HG03139 (cell line): ENCODE data around the gene PRLHR.

Experiments
- ATAC-seq: cut with Tn5 transposase; IDR thresholded peaks from one replicate; pipeline ENCODE4 v1.9.1; 2021; ENCODE audit not compliant: unreplicated experiment

Gene PRLHR

GRCh38 chr10:118587881-118588651, 7.4 kb downstream of the PRLHR start:
- no peak for ATAC-seq

DNA sequence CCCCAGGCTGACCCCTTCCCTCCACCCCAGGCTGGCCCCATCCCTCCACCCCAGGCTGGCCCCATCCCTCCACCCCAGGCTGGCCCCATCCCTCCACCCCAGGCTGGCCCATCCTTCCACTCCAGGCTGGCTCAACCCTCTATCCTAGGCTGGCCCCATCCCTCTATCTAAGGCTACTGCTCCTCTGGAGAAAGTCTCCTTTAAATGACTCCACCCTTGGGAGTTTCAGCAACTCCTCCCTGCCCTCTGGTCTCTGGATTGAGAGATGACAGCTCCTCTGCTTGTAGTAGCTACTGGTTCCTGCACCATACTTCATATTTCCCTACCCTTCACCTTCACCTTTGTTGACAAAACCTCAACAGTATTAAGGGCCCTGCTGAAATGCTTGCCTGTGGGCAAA, 8.5 kb downstream of the PRLHR start:
- ATAC-seq, result no peak

DNA sequence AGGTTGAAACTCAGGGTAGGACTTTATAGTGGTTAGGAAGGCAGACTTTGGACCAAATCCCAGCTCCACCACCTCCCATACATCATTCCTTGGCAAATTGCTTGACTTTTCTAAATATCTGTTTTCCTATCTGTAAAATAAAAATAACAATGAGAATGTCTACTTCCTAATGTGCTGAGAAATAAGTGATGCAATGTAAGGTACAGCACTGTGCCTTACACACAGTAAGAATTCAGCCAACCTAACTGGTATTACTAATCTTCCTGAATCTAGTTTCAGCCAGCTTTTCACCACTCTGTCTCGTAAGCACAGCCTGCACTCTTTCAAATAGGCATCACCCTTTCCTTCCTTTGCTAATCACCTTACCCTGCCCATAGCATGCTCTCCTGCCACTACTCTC, 9.7 kb downstream of the PRLHR start:
- no peak for ATAC-seq

DNA sequence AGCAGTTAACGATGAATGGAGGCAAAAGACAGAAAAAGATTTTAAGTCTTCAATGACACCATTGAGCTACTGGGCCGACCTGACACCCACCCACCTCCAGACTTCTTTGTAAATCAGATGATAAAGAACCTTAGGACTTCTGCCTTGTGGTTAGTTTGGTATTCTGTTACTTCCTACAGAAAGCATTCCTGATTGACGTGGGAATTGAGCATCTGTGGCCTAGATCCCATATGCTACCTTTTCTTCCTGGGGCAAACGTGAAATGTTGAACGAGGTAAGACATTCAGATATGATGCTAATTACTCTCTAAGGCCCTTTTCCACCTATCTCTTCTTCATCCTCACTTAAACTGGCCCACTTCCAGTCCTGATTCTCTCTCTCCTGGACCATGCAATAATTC, 10.2 kb downstream of the PRLHR start:
- no peak for ATAC-seq

GRCh38 chr10:118584181-118584954, 11.1 kb downstream of the PRLHR start:
- ATAC-seq, result no peak

- no peak for ATAC-seq
Observed at GRCh38 chr10:118583611-118584010, 11.8 kb downstream of the PRLHR start.

DNA sequence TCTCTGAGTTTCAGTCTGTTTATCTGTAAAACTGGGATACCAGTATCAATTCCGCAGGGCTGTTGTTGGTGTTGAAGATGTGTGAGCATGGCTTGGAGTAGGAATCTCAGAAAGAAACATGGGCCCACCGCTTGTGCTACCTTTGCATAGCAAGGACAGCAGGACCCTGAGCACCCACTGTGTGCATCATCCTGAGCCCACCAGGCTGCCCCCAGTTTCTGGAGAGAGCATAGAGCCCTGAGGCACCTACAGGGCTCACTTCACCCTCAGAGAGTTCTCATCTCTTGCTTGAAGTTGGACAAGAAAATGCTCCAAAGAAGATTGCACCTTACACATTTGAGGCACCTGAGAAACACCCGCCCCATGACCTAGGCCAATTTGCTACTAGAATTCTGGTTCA, 12.9 kb downstream of the PRLHR start:
- ATAC-seq, result no peak

DNA sequence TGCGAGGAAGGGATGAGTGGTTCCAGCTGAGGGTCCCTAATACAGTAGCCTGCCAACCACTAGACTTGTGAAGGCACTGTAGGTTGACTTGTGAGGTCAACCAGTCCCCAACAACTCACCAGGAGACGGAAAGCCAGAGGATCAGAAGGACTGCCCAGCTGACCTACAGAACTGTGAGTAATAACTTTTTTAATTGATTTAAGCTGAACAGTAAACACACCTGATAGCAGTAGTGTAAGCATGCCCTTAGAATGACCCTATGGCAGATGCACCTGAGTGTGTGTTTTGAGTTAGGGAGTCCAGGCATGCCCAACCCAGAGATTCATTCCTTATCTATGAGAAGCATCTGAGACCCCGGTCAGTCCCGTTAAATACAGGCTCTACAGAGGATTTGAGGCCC, 14.1 kb downstream of the PRLHR start:
- no peak for ATAC-seq

DNA sequence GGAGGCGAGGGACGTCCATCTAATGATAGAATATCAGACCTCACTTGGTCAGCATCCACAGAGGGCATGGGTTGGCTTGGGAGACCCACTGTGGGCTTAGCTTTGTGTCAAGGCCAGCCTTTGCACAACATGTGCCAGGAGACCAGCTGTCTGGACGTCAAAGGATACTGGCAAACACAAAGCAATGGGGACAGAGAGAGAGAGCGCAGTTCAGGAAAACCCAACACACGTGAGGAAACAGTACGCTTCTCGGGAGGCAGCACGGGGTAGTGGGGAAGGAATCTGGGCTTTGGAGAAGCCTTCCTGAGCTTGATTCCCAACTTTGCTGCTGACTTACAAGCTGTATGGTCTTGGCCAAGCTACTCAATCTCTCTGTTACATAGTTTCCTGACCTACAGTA, 14.7 kb downstream of the PRLHR start:
- no peak for ATAC-seq

GRCh38 chr10:118573512-118573911, 21.9 kb downstream of the PRLHR start:
- ATAC-seq, result no peak

- no peak for ATAC-seq
Observed at GRCh38 chr10:118572256-118573041, 23.0 kb downstream of the PRLHR start.

GRCh38 chr10:118571123-118571522, 24.3 kb downstream of the PRLHR start:
- no peak for ATAC-seq

- no peak for ATAC-seq
Observed at GRCh38 chr10:118570591-118570990, 24.9 kb downstream of the PRLHR start.

- no peak for ATAC-seq
Observed at GRCh38 chr10:118569882-118570252, 25.6 kb downstream of the PRLHR start.

GRCh38 chr10:118569241-118569881, 26.1 kb downstream of the PRLHR start:
- no peak for ATAC-seq

DNA sequence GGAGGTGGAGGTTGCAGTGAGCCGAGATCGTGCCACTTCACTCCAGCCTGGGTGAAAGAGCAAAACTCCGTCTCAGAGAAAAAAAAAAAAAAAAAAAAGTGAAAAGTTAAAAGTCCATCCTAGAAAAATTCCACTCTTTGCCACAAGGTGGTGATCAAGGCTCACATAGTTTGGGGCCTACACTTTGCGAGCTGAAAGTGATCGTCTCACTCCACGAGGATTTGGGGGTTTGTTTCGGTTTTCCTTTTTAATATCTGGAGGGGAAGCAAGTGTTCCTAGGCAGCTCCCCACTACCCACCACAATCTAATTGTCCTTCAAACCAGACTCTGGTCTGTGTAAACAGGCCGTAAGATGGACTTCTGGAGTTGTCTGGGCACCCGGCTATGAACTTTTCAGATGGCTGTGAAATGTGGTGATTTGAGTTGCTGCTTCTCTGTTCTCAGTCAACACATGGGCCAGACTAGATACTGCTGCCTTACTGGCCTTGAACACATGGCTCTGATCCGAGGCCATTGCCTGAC, 27.1 kb downstream of the PRLHR start:
- ATAC-seq, result no peak

DNA sequence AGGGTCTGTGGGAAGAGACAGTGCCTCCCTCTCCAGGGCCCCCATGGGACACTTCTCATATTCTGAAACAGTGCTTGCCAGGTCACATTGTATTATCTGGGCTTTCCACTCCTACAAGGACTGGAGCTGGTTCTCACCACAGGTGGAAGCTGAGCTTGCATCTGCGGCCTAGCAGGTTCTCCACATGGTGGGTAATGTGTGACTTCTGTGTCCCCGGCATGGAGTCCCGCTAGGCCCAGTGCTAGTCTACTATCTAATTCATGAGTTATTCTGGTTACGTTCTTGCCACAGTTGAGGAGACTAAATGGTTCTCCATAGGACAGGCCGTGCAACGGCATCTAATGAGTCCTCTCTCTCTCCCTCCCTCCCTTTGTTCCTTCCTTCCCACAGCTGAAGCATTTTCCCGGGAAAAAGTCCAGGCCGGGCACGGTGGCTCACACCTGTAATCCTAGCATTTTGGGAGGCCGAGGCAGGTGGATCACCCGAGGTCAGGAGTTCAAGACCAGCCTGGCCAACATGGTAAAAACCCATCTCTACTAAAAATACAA, 27.7 kb downstream of the PRLHR start:
- ATAC-seq, result no peak

GRCh38 chr10:118566911-118567310, 28.5 kb downstream of the PRLHR start:
- no peak for ATAC-seq

- no peak for ATAC-seq
Observed at GRCh38 chr10:118565301-118566075, 30.0 kb downstream of the PRLHR start.

GRCh38 chr10:118564652-118565051, 30.8 kb downstream of the PRLHR start:
- ATAC-seq, result no peak
